ENCODE data around the gene WDR33. TPM values are rescaled to one million over a fixed set of nuclear protein-coding genes. Genes with fewer than 3 reads are reported as not detected.

The WDR33 gene
- total RNA-seq, 1 donor from 2014 or later: 53.9 TPM

- peak; percentile 50 for TF ChIP-seq CTCF (IDR thresholded peaks at IDR 0.05)
- H3K27ac ChIP-seq: no peak overlapping the region
- no peaks in the 10 kb centered on the region for H3K36me3 ChIP-seq
- intact Hi-C loops (cut with DNase I): no loop called here
- ATAC-seq (peak; percentile 73), DNase-seq (no peak)
- H3K27me3 ChIP-seq: no peaks in the 10 kb centered on the region
- H3K4me1 ChIP-seq: peaks cover 7% of the 10 kb centered on the region
- no peaks in the 10 kb centered on the region for H3K9me3 ChIP-seq
- peak overlapping the region; percentile 4 for H3K4me3 ChIP-seq
These were observed 115.2 kb downstream of the WDR33 start for GRCh38 chr2:127695491-127696472.

GRCh38 chr2:127694986-127695385, 116.0 kb downstream of the WDR33 start:
- Histone ChIP-seq H3K9me3 (no peaks in the 10 kb centered on the region), H3K4me3 (no peak overlapping the region), H3K36me3 (no peaks in the 10 kb centered on the region), H3K4me1 (no peaks in the 10 kb centered on the region), H3K27me3 (no peaks in the 10 kb centered on the region), H3K27ac (no peak overlapping the region)
- TF ChIP-seq CTCF (IDR thresholded peaks at IDR 0.05): no peak
- intact Hi-C loops (cut with DNase I): no loop called here
- DNase-seq: no peak
- ATAC-seq: no peak

- Histone ChIP-seq H3K27ac (no peak overlapping the region), H3K4me1 (no peaks in the 10 kb centered on the region), H3K4me3 (no peak overlapping the region), H3K9me3 (no peaks in the 10 kb centered on the region), H3K36me3 (no peaks in the 10 kb centered on the region), H3K27me3 (no peaks in the 10 kb centered on the region)
- ATAC-seq: no peak
- no peak for DNase-seq
- intact Hi-C loops (cut with DNase I): no loop called here
- no peak for TF ChIP-seq CTCF (IDR thresholded peaks at IDR 0.05)
These were observed 120.3 kb downstream of the WDR33 start for GRCh38 chr2:127690696-127691095.

GRCh38 chr2:127688405-127688804, 122.6 kb downstream of the WDR33 start:
- no peaks in the 10 kb centered on the region for H3K9me3 ChIP-seq
- TF ChIP-seq CTCF (IDR thresholded peaks at IDR 0.05): no peak
- no peaks in the 10 kb centered on the region for H3K4me1 ChIP-seq
- DNase-seq (no peak), ATAC-seq (no peak)
- H3K27me3 ChIP-seq: no peaks in the 10 kb centered on the region
- H3K36me3 ChIP-seq: no peaks in the 10 kb centered on the region
- H3K4me3 ChIP-seq: no peak overlapping the region
- H3K27ac ChIP-seq: no peak overlapping the region
- intact Hi-C loops (cut with DNase I): no loop called here

GRCh38 chr2:127685410-127686080, 125.4 kb downstream of the WDR33 start:
- DNase-seq (no peak), ATAC-seq (no peak)
- Histone ChIP-seq H3K27me3 (no peaks in the 10 kb centered on the region), H3K27ac (no peak overlapping the region), H3K4me3 (no peak overlapping the region), H3K4me1 (peaks cover 9% of the 10 kb centered on the region), H3K9me3 (no peaks in the 10 kb centered on the region), H3K36me3 (no peaks in the 10 kb centered on the region)
- intact Hi-C loops (cut with DNase I): no loop called here
- no peak for TF ChIP-seq CTCF (IDR thresholded peaks at IDR 0.05)

Data from upper lobe of right lung (tissue), 1 donor.